GM12878 (cell line): ENCODE data around the gene DYNLL1. TPM values are rescaled to one million over a fixed set of nuclear protein-coding genes. Genes with fewer than 3 reads are reported as not detected.

Source experiments
- ATAC-seq: fragments of 200-7000 bp; cut with Tn5 transposase; 3 replicates; pipeline ENCODE4 v1.9.1; 2020; ENCODE audit warnings: mild to moderate bottlenecking, moderate library complexity
- BruUV-seq: library from RNA; stranded (reverse); fragments of 400-500 nt; replicated peaks from 2 replicates; lab custom pipeline; 2021; lab: Mats Ljungman, UMichigan
- CTCF ChIA-PET: fragments of 300-600 bp; sonication (Branson Sonifier 250); formaldehyde crosslinking; extraction: SDS; loops from one replicate; lab custom pipeline; 2021; ENCODE audit warnings: inconsistent platforms; lab: Yijun Ruan, JAX
- POLR2A ChIA-PET: fragments of 350-600 bp; formaldehyde crosslinking; extraction: SDS; loops from one replicate; lab custom pipeline; 2021; ENCODE audit warnings: inconsistent platforms; lab: Charles Lee
- RAD21 ChIA-PET: fragments of 300-600 bp; sonication (Branson Sonifier 250); formaldehyde crosslinking; loops from one replicate; lab custom pipeline; 2023; ENCODE audit warnings: antibody characterized with exemption; ENCODE audit not compliant: unreplicated experiment; lab: Charles Lee
- SMC1A ChIA-PET: fragments of 300-600 bp; sonication (Branson Sonifier 250); formaldehyde crosslinking; loops from one replicate; lab custom pipeline; 2023; ENCODE audit not compliant: unreplicated experiment, uncharacterized antibody; lab: Charles Lee
- DNase-seq: peaks from one replicate; pipeline ENCODE4 v3.0.0-alpha.2; 2011; ENCODE audit warnings: low read depth, low spot score
- FAIRE-seq: peaks from 3 replicates; lab custom pipeline; 2011; peaks lifted over from hg19 to GRCh38; lab: Jason Lieb, UNC
- H2AFZ ChIP-seq: 2 replicates; pipeline ENCODE4 v1.6.0; 2011; ENCODE audit warnings: low read depth, low read length, control low read depth; ENCODE audit not compliant: control insufficient read depth
- H3K27ac ChIP-seq: 2 replicates; pipeline ENCODE4 v1.5.1; 2011; ENCODE audit warnings: control low read depth; ENCODE audit not compliant: control insufficient read depth, insufficient read depth
- H3K27me3 ChIP-seq, 2 experiments: replicated peaks in 1 of 2; 2 replicates each; pipeline versions ENCODE4 v1.6.0 to v1.6.1; 2011; ENCODE audit warnings: low read length in 1 of 2; ENCODE audit not compliant: control insufficient read depth in 2 of 2, insufficient read depth in 2 of 2
- H3K36me3 ChIP-seq, 2 experiments: 2 replicates each; pipeline ENCODE4 v1.5.1; 2011; ENCODE audit warnings: low read length in 1 of 2; ENCODE audit not compliant: control insufficient read depth in 2 of 2, insufficient read depth in 2 of 2
- H3K4me1 ChIP-seq: 2 replicates; pipeline ENCODE4 v1.6.1; 2011; ENCODE audit warnings: mild to moderate bottlenecking, low read length, moderate library complexity, mixed read lengths; ENCODE audit not compliant: control insufficient read depth, insufficient read depth
- H3K4me2 ChIP-seq: 2 replicates; pipeline ENCODE4 v1.6.0; 2011; ENCODE audit warnings: control low read depth; ENCODE audit not compliant: control insufficient read depth, insufficient read depth
- H3K4me3 ChIP-seq: fragments of 200-600 bp; sonication (generic); 2 replicates; pipeline ENCODE4 v1.5.1; 2016
- H3K79me2 ChIP-seq: 2 replicates; pipeline ENCODE4 v1.6.0; 2011; ENCODE audit warnings: low read length; ENCODE audit not compliant: control insufficient read depth, insufficient read depth
- H3K9ac ChIP-seq: 2 replicates; pipeline ENCODE4 v1.8.0; 2011; ENCODE audit warnings: low read length, control low read depth, mixed read lengths; ENCODE audit not compliant: control insufficient read depth, insufficient read depth
- H3K9me3 ChIP-seq: replicated peaks from 3 replicates; pipeline ENCODE4 v1.5.1; 2011; ENCODE audit warnings: mild to moderate bottlenecking, low read length; ENCODE audit not compliant: control insufficient read depth, insufficient read depth
- H4K20me1 ChIP-seq: 2 replicates; pipeline ENCODE4 v1.6.0; 2011; ENCODE audit not compliant: control insufficient read depth, insufficient read depth
- GATAD2B ChIP-seq: fragments of 450-650 bp; conservative IDR thresholded peaks from 2 replicates; pipeline ENCODE4 v1.6.1; 2017; ENCODE audit warnings: low read depth, mild to moderate bottlenecking, moderate library complexity
- REST ChIP-seq: IDR thresholded peaks from 2 replicates; pipeline ENCODE4 v1.6.1; 2012; ENCODE audit warnings: mild to moderate bottlenecking, low read depth, low read length
- WGBS: methylation state at CpG from one replicate; pipeline ENCODE4 v1.1.6; 2016; ENCODE audit warnings: low lambda C conversion rate; ENCODE audit not compliant: insufficient replicate concordance, insufficient coverage; ENCODE audit errors: missing lambda C conversion rate; 5-methylcytosine and 5-hydroxymethylcytosine counted together
- in situ Hi-C: fragments of 300-500 bp; cut with MboI; formaldehyde crosslinking; loops from 9 replicates; pipeline ENCODE4 v1.14.3; 2018; ENCODE audit warnings: mixed read lengths
- intact Hi-C: fragments of 100-400 bp; cut with micrococcal nuclease; formaldehyde crosslinking; loops from one replicate; pipeline ENCODE4 v1.14.2; 2022; ENCODE audit not compliant: unreplicated experiment
- polyA plus RNA-seq, 11 experiments: library from polyadenylated mRNA; depleted of rRNA in 4 of 11; unstranded in 6 of 11; stranded (reverse) in 5 of 11; fragments of >200 nt; fragmentation: Nextera tagmentation in 4 of 11; fragmentation: Illumina TruSeq in 1 of 11; extraction: Ambion mirVana in 4 of 11; extraction: Trizol in 1 of 11; gene quantifications; 1 replicate in 1 of 11; 2 replicates in 10 of 11; pipeline versions ENCODE4 v1.2.1 to v1.2.3, GENCODE V29; 2011 to 2016; ENCODE audit warnings: inconsistent platforms in 2 of 11, missing spikeins in 2 of 11, low read depth in 1 of 11
- total RNA-seq, 4 experiments: library from RNA; depleted of rRNA in 3 of 4; stranded (reverse); fragments of >200 nt in 3 of 4; fragmentation: Illumina TruSeq in 1 of 4; extraction: Trizol in 1 of 4; gene quantifications; 2 replicates each; pipeline versions ENCODE4 v1.2.1 to v1.2.3, GENCODE V29; 2013 to 2021

Gene DYNLL1
- total and polyA plus RNA-seq, 10 of the 15 experiments (the other 5 are each of a cell fraction or from before 2014, with no cell fraction given), result 239 to 796 (median 379) TPM

GRCh38 chr12:120467439-120467838 lies 28.5 kb upstream of the DYNLL1 start:
- CTCF ChIA-PET, result interaction anchor here (0.6 to 5.9 kb wide), 17 partner anchors 8 to 332 kb away, joined by 3 to 39 read pairs (median 5); partner anchors contain the start of gene COX6A1
- RAD21 ChIA-PET, result interaction anchor here (1.9 kb wide), 1 partner anchor 29 kb away, joined by 8 read pairs; the partner anchor contains the start of gene DYNLL1
- Histone ChIP-seq H3K4me3 (no peak overlapping the region), H3K79me2 (peaks cover 49% of the 10 kb centered on the region), H3K27me3 (no peaks in the 10 kb centered on the region), H2AFZ (no peak overlapping the region), H4K20me1 (peaks cover 10% of the 10 kb centered on the region), H3K9ac (no peak overlapping the region), H3K36me3 (peaks cover 15 to 33% of the 10 kb centered on the region in 2 experiments), H3K27ac (no peak overlapping the region), H3K4me1 (peaks cover 12% of the 10 kb centered on the region), H3K9me3 (no peaks in the 10 kb centered on the region), H3K4me2 (peak overlapping the region; percentile 38)
- SMC1A ChIA-PET, result interaction anchor here (0.5 to 2.7 kb wide), 3 partner anchors 11 to 83 kb away, joined by 3 to 6 read pairs (median 3); no protein-coding TSS in a partner anchor
- ATAC-seq, result no peak
- FAIRE-seq, result no peak
- TF ChIP-seq REST (no peak), GATAD2B (no peak)
- POLR2A ChIA-PET, result interaction anchor here (1.2 to 1.5 kb wide), 3 partner anchors 10 to 61 kb away, joined by 4 to 7 read pairs (median 4); partner anchors contain the start of gene COQ5
- WGBS, result 86% methylated on average over 6 of the region's 6 CpGs
- BruUV-seq, result no TSS peak
- no peak for DNase-seq
- in situ Hi-C loops (no loop called here), intact Hi-C loops (no loop called here)
